Measurements from ENCODE around the gene RBM17.

The RBM17 gene

DNA sequence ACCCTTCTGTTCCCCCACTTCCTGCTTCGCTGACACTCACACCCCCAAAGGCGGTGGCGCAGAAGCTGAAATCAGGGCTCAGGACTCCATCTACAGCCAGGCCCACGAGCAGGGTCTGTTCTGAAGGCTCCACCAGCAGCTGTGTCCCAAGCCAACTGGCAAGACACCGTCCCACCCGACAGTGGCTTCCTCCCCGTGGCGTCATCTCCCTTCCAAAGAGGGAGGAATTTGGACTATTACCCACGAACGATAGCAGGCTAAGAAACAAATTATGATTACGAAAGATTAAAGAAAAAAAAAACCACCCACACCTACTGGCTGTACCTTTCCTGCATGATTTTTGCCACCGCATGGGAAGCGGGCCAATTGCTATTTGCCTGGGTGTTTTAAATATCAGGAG lies 54.3 kb downstream of the RBM17 start:
- Histone ChIP-seq H3K27ac (ENCODE audit: insufficient read depth, low read depth, low read length, poor library complexity, severe bottlenecking) (no peak overlapping the region), H3K4me3 (ENCODE audit: insufficient read depth, low read depth, low read length) (no peak overlapping the region), H3K36me3 (ENCODE audit: control insufficient read depth, insufficient read depth, low read length) (no peaks in the 10 kb centered on the region), H3K9me3 (ENCODE audit: control insufficient read depth, low read length) (no peaks in the 10 kb centered on the region), H3K4me1 (ENCODE audit: control insufficient read depth, insufficient read depth, low read length) (peaks cover 32% of the 10 kb centered on the region), H3K27me3 (ENCODE audit: control insufficient read depth, insufficient read depth, low read length, poor library complexity, severe bottlenecking) (peaks cover 21% of the 10 kb centered on the region)
- 92 to 93% methylated on average over 13 of the region's 13 CpGs for WGBS, 2 experiments

DNA sequence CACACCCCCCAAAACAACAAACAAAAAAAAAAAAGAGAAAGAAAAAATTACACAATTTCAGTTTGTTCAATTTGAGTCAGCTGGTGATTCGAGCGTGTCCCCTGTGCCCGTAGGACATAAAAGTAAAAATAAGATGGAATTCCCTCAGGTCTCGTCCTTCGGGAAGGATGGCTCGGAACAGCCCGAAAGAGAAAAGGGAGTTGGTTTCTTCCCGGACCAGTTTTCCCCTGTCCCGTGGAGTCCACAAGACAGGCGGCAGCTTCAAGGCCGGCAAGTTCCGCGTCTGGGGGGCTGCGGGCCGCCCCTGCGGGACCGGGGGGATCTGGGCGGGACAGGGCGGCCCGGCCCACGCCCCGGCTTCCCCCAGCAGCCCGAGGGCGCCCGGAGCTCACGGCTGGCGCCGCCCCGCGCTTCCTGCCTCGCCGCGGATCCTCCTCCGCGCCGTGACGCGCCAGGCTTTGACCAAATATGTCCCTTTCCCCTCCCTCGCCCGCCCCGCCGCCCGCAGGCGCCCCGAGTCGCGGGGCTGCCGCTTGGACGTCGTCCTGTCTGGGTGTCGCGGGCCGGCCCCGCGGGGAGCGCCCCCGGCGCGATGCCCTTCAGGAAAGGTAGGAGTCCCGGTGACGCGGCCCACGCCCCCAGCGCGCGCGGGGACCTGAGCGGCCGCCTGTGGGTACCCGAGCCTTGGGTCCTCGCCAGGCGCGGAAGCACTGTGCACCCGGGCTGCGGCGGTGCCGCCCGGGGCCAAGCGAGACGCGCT lies 55.8 kb downstream of the RBM17 start:
- Histone ChIP-seq H3K9me3 (ENCODE audit: control insufficient read depth, low read length) (no peaks in the 10 kb centered on the region), H3K4me1 (ENCODE audit: control insufficient read depth, insufficient read depth, low read length) (peaks cover 32% of the 10 kb centered on the region), H3K27me3 (ENCODE audit: control insufficient read depth, insufficient read depth, low read length, poor library complexity, severe bottlenecking) (peaks cover 21% of the 10 kb centered on the region), H3K4me3 (ENCODE audit: insufficient read depth, low read depth, low read length) (peak overlapping the region; percentile 69), H3K36me3 (ENCODE audit: control insufficient read depth, insufficient read depth, low read length) (no peaks in the 10 kb centered on the region), H3K27ac (ENCODE audit: insufficient read depth, low read depth, low read length, poor library complexity, severe bottlenecking) (no peak overlapping the region)
- WGBS, 2 experiments: 2% methylated on average over 81 of the region's 81 CpGs

DNA sequence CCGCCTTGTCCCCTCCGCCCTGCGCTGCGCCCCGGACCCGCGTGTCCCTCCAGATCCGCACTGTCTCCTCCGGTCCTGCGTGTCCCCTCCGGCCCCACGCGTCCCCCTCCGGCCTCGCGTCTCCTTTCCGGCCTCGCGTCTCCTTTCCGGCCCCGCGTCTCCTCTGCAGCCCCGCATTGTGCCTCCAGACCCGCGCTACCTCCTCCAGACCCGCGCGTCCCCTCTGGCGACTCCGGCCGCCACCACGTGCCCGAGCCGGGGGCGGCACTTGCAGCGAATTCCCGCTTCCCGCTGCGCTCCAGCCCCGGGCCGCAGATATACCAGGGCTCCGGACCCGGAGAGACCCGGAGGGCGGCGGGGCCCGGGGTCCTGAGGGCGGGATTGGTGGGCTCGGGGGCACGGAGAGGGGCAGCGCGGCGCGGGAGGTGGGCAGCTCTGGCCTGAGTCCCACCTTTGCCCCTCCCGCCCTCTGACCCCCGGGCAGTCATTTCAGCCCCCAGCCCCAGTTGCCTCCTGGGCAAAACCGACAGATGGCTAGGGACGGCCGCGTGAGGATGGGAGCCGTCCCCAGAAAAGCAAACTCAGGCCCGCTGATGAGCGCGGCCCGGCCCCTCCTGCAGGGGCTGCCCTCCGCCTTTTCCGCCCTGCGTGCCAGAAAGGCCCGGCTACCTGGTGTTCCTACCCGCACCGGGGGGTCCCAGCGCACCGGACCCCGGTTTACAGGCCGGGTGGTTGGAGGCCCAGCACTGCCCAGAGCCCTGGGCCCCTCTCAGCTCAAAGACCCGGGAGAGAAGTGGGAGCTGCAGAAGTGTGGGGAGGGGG lies 56.5 kb downstream of the RBM17 start:
- Histone ChIP-seq H3K36me3 (ENCODE audit: control insufficient read depth, insufficient read depth, low read length) (no peaks in the 10 kb centered on the region), H3K27me3 (ENCODE audit: control insufficient read depth, insufficient read depth, low read length, poor library complexity, severe bottlenecking) (peaks cover 21% of the 10 kb centered on the region), H3K4me1 (ENCODE audit: control insufficient read depth, insufficient read depth, low read length) (peaks cover 28% of the 10 kb centered on the region), H3K9me3 (ENCODE audit: control insufficient read depth, low read length) (no peaks in the 10 kb centered on the region), H3K4me3 (ENCODE audit: insufficient read depth, low read depth, low read length) (peak overlapping the region; percentile 69), H3K27ac (ENCODE audit: insufficient read depth, low read depth, low read length, poor library complexity, severe bottlenecking) (no peak overlapping the region)
- 1% methylated on average over 76 of the region's 76 CpGs for WGBS, 2 experiments

DNA sequence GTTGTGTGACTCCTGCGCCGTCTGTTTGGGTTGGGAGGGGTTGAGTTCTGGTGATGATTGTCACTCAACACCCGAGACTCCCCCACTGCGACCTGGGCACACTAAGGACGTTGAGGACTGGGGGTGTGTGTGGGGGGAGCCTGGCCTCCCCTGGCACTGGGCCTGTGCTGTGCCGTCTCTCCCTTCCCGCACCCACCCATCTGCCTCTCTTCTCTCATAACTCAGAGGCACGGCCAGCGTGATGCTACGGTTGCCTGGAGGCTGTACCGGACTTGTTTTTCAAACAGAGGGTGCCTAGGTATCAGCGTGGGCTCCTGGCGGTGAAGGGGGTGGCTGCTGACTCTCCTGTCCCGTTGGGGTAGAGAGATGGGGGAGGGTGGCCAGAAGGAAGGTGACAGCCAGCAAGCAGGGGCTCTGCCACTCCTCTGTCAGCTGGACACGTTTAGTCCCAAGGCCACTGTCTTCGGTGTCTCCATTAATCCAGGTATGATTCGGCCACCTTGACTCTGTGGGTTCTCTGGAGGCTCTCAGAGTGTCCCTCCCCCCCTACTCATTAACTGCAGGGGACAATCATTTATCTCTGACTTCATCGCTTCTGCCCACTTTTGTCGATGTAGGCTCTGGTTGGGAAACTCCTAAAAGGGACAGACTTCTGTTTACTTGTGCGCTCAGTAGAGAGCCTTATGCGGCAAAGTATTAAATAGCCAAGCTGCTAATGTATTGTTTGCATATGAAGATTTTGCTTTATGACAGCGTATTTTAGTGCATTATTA lies 57.4 kb downstream of the RBM17 start:
- H3K9me3 ChIP-seq (ENCODE audit: control insufficient read depth, low read length): no peaks in the 10 kb centered on the region
- 61% methylated on average over 22 of the region's 22 CpGs for WGBS, 2 experiments
- peak overlapping the region; percentile 69 for H3K4me3 ChIP-seq (ENCODE audit: insufficient read depth, low read depth, low read length)
- H3K36me3 ChIP-seq (ENCODE audit: control insufficient read depth, insufficient read depth, low read length): no peaks in the 10 kb centered on the region
- no peak overlapping the region for H3K27ac ChIP-seq (ENCODE audit: insufficient read depth, low read depth, low read length, poor library complexity, severe bottlenecking)
- peaks cover 18% of the 10 kb centered on the region for H3K27me3 ChIP-seq (ENCODE audit: control insufficient read depth, insufficient read depth, low read length, poor library complexity, severe bottlenecking)
- H3K4me1 ChIP-seq (ENCODE audit: control insufficient read depth, insufficient read depth, low read length): peaks cover 20% of the 10 kb centered on the region

DNA sequence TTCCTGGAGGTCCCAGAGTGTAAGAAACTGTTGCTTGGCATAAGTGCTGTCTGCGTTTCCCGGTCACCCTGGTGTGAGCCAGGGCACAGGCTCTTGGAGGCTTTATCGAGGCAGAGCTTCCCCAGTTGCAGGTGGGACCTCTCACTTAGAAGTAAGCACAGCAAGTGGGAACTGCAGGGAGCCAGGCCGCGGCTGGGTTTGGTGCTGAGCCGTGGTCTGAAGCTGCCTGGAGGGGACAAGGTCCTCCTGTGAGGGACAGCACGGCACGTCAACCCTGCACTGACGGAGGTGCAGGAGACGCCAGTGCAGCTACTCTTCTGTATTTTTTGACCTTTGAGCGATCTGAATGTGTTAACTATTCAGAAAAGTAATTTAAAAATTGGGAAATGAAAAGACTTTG lies 58.1 kb downstream of the RBM17 start:
- H3K4me3 ChIP-seq (ENCODE audit: insufficient read depth, low read depth, low read length): no peak overlapping the region
- peaks cover 16% of the 10 kb centered on the region for H3K4me1 ChIP-seq (ENCODE audit: control insufficient read depth, insufficient read depth, low read length)
- H3K36me3 ChIP-seq (ENCODE audit: control insufficient read depth, insufficient read depth, low read length): no peaks in the 10 kb centered on the region
- no peak overlapping the region for H3K27ac ChIP-seq (ENCODE audit: insufficient read depth, low read depth, low read length, poor library complexity, severe bottlenecking)
- no peaks in the 10 kb centered on the region for H3K9me3 ChIP-seq (ENCODE audit: control insufficient read depth, low read length)
- peaks cover 18% of the 10 kb centered on the region for H3K27me3 ChIP-seq (ENCODE audit: control insufficient read depth, insufficient read depth, low read length, poor library complexity, severe bottlenecking)
- 82 to 85% methylated on average over 11 of the region's 11 CpGs for WGBS, 2 experiments

DNA sequence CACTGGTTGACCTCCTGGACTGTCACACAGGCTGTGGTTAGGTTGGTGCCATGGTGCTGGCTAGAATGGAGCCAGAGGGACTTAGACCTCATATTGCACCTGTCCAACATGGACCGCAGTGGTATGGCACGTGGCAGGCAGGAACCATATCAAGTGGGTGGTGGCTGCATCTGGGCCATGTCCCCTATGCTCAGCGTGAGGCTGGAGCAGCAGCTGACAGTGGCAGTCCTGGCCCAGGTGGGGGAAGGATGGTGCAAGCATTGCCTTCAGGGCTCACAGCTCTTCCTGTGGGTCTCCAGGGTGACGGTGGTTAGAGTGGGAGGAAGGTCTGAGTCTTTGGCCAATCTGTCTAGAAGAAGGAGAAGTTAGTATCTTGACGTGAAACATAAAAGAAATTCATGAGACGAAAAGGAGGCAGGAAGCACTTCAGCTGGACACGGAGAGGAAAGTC lies 59.4 kb downstream of the RBM17 start:
- no peaks in the 10 kb centered on the region for H3K9me3 ChIP-seq (ENCODE audit: control insufficient read depth, low read length)
- peaks cover 8% of the 10 kb centered on the region for H3K4me1 ChIP-seq (ENCODE audit: control insufficient read depth, insufficient read depth, low read length)
- H3K27ac ChIP-seq (ENCODE audit: insufficient read depth, low read depth, low read length, poor library complexity, severe bottlenecking): no peak overlapping the region
- no peak overlapping the region for H3K4me3 ChIP-seq (ENCODE audit: insufficient read depth, low read depth, low read length)
- WGBS, 2 experiments: 95 to 96% methylated on average over 7 of the region's 7 CpGs
- peaks cover 18% of the 10 kb centered on the region for H3K27me3 ChIP-seq (ENCODE audit: control insufficient read depth, insufficient read depth, low read length, poor library complexity, severe bottlenecking)
- H3K36me3 ChIP-seq (ENCODE audit: control insufficient read depth, insufficient read depth, low read length): no peaks in the 10 kb centered on the region

DNA sequence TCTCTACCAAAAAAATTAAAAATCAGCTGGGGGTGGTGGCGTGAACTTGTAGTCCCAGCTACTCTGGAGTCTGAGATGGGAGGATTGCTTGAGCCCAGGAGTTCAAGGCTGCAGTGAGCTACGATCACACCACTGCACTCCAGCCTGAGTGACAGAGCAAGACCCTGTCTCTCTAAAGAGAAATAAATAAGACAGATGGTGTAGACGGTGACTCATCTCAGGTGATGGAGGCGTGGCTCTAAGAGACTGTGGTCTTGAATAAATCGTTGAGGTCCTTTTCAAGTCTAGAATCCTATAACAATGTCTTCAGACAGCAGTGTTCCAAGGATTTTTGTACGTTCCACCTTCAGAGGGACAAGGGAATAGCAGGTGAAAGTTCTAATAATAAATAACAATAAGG lies 60.1 kb downstream of the RBM17 start:
- 92 to 94% methylated on average over 6 of the region's 6 CpGs for WGBS, 2 experiments
- H3K36me3 ChIP-seq (ENCODE audit: control insufficient read depth, insufficient read depth, low read length): no peaks in the 10 kb centered on the region
- H3K4me3 ChIP-seq (ENCODE audit: insufficient read depth, low read depth, low read length): no peak overlapping the region
- H3K27ac ChIP-seq (ENCODE audit: insufficient read depth, low read depth, low read length, poor library complexity, severe bottlenecking): no peak overlapping the region
- H3K4me1 ChIP-seq (ENCODE audit: control insufficient read depth, insufficient read depth, low read length): peaks cover 5% of the 10 kb centered on the region
- H3K9me3 ChIP-seq (ENCODE audit: control insufficient read depth, low read length): no peaks in the 10 kb centered on the region
- peaks cover 18% of the 10 kb centered on the region for H3K27me3 ChIP-seq (ENCODE audit: control insufficient read depth, insufficient read depth, low read length, poor library complexity, severe bottlenecking)

DNA sequence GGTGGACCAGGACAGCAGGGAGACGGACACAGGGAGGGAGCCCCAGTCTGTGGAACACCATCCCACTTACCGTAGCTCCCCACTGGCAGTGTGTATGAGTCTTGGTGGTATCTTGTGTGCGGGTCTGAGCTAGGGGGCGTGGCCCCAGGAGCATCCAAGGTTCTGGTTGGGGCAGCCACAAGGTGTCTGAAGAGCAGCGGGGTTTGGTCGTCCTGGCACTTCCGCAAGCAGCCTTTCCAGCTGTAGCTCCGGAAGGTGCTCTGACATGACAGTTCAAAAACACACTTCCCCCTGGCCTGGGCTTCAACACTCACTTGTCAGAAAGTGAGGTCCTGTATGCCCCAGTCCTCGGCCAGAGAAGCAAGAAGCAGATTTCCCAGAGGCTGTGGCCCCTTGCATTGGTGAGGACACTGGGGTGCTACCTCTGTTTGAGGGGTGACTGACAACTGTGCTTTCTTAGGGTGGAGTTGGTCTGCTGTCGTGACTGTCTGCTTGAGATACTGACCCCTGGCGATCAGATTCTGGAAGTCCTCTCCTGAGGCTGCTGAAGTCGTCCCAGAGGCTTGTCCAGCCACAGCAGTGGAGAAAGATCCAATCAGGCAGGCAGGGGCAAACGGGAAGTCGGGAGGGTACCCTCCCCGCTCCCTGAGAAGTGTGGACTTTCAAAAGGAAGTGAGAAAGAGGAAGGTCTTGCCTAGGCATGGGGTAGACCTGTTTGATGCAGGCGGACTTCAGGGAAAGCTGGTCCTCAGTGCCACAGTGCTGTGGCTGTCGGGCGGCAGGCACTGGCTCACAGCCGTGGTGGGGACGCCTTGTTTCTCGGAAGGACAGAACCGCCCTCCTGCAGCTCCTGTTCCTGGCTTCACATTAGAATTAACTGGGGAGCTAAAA lies 62.5 kb downstream of the RBM17 start:
- H3K9me3 ChIP-seq (ENCODE audit: control insufficient read depth, low read length): no peaks in the 10 kb centered on the region
- H3K27me3 ChIP-seq (ENCODE audit: control insufficient read depth, insufficient read depth, low read length, poor library complexity, severe bottlenecking): no peaks in the 10 kb centered on the region
- H3K4me3 ChIP-seq (ENCODE audit: insufficient read depth, low read depth, low read length): no peak overlapping the region
- WGBS, 2 experiments: 52% methylated on average over 22 of the region's 22 CpGs
- H3K36me3 ChIP-seq (ENCODE audit: control insufficient read depth, insufficient read depth, low read length): no peaks in the 10 kb centered on the region
- no peak overlapping the region for H3K27ac ChIP-seq (ENCODE audit: insufficient read depth, low read depth, low read length, poor library complexity, severe bottlenecking)
- peaks cover 4% of the 10 kb centered on the region for H3K4me1 ChIP-seq (ENCODE audit: control insufficient read depth, insufficient read depth, low read length)

DNA sequence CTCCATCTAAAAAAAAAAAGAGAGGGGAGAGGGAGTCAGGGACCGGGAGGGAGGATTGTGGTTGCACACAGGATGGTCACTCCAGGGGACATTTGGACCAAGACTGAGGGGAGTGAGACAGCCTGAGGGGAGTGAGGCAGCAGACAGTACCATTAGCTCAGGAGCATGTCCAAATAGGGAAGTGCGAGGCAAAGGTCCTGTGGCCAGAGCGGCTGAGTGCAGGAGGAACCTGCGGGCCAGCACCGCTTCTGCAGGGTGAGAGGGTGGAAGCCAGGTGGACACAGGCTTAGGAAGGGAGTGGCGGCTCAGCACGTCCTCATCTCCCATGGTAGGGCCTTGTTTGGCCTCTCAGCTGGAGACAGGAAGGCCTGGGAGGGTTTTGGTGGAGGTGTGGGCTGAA lies 65.0 kb downstream of the RBM17 start:
- H3K9me3 ChIP-seq (ENCODE audit: control insufficient read depth, low read length): no peaks in the 10 kb centered on the region
- H3K27ac ChIP-seq (ENCODE audit: insufficient read depth, low read depth, low read length, poor library complexity, severe bottlenecking): no peak overlapping the region
- H3K36me3 ChIP-seq (ENCODE audit: control insufficient read depth, insufficient read depth, low read length): no peaks in the 10 kb centered on the region
- no peaks in the 10 kb centered on the region for H3K27me3 ChIP-seq (ENCODE audit: control insufficient read depth, insufficient read depth, low read length, poor library complexity, severe bottlenecking)
- H3K4me1 ChIP-seq (ENCODE audit: control insufficient read depth, insufficient read depth, low read length): no peaks in the 10 kb centered on the region
- H3K4me3 ChIP-seq (ENCODE audit: insufficient read depth, low read depth, low read length): no peak overlapping the region
- 82 to 83% methylated on average over 7 of the region's 7 CpGs for WGBS, 2 experiments

Measured in ectodermal cell (in vitro differentiated cells).